ENCODE measurements around the gene PLD5.
A peak's percentile ranks its signal among the peaks of the same experiment; 100 is the strongest.

PLD5 gene

GRCh38 chr1:242523719-242524570 is 552 bp downstream of the PLD5 start:
- TF ChIP-seq CTCF (IDR thresholded peaks at IDR 0.05; ENCODE audit: insufficient read depth, low read length, poor library complexity, severe bottlenecking): no peak
- peaks cover 2% of the 10 kb centered on the region for H3K27me3 ChIP-seq (replicated peaks; ENCODE audit: control insufficient read depth, insufficient read depth, low read length)
- H3K4me3 ChIP-seq (replicated peaks; ENCODE audit: low read depth, low read length): no peak overlapping the region
- H3K36me3 ChIP-seq (ENCODE audit: control insufficient read depth, insufficient read depth, low read length): no peaks in the 10 kb centered on the region
- DNase-seq (ENCODE audit: extremely low read depth, insufficient read length): peak; percentile 13

- no peak for TF ChIP-seq CTCF (IDR thresholded peaks at IDR 0.05; ENCODE audit: insufficient read depth, low read length, poor library complexity, severe bottlenecking)
- Histone ChIP-seq H3K36me3 (ENCODE audit: control insufficient read depth, insufficient read depth, low read length) (no peaks in the 10 kb centered on the region), H3K27me3 (replicated peaks; ENCODE audit: control insufficient read depth, insufficient read depth, low read length) (peaks cover 2% of the 10 kb centered on the region), H3K4me3 (replicated peaks; ENCODE audit: low read depth, low read length) (no peak overlapping the region)
- peak; percentile 2 for DNase-seq (ENCODE audit: extremely low read depth, insufficient read length)
These were observed 1.3 kb downstream of the PLD5 start for GRCh38 chr1:242522996-242523718.

- Histone ChIP-seq H3K36me3 (ENCODE audit: control insufficient read depth, insufficient read depth, low read length) (no peaks in the 10 kb centered on the region), H3K4me3 (replicated peaks; ENCODE audit: low read depth, low read length) (no peak overlapping the region), H3K27me3 (replicated peaks; ENCODE audit: control insufficient read depth, insufficient read depth, low read length) (peaks cover 2% of the 10 kb centered on the region)
- DNase-seq (ENCODE audit: extremely low read depth, insufficient read length): no peak
- TF ChIP-seq CTCF (IDR thresholded peaks at IDR 0.05; ENCODE audit: insufficient read depth, low read length, poor library complexity, severe bottlenecking): no peak
These were observed 2.1 kb downstream of the PLD5 start for GRCh38 chr1:242522304-242522945.

- Histone ChIP-seq H3K27me3 (replicated peaks; ENCODE audit: control insufficient read depth, insufficient read depth, low read length) (no peaks in the 10 kb centered on the region; the same call in 1 of the 2 replicates), H3K36me3 (ENCODE audit: control insufficient read depth, insufficient read depth, low read length) (no peaks in the 10 kb centered on the region), H3K4me3 (replicated peaks; ENCODE audit: low read depth, low read length) (no peak overlapping the region)
- no peak for DNase-seq (ENCODE audit: extremely low read depth, insufficient read length)
- no peak for TF ChIP-seq CTCF (IDR thresholded peaks at IDR 0.05; ENCODE audit: insufficient read depth, low read length, poor library complexity, severe bottlenecking)
These were observed 8.9 kb downstream of the PLD5 start for GRCh38 chr1:242515555-242515954.

- H3K36me3 ChIP-seq (ENCODE audit: control insufficient read depth, insufficient read depth, low read length): no peaks in the 10 kb centered on the region
- no peak overlapping the region for H3K4me3 ChIP-seq (replicated peaks; ENCODE audit: low read depth, low read length)
- TF ChIP-seq CTCF (IDR thresholded peaks at IDR 0.05; ENCODE audit: insufficient read depth, low read length, poor library complexity, severe bottlenecking): no peak
- DNase-seq (ENCODE audit: extremely low read depth, insufficient read length): no peak
- H3K27me3 ChIP-seq (replicated peaks; ENCODE audit: control insufficient read depth, insufficient read depth, low read length): no peaks in the 10 kb centered on the region
These were observed 17.8 kb downstream of the PLD5 start for GRCh38 chr1:242506724-242507123.

All from GM06990 (cell line).